Measurements from ENCODE around the gene DDX19B.

Gene DDX19B

DNA sequence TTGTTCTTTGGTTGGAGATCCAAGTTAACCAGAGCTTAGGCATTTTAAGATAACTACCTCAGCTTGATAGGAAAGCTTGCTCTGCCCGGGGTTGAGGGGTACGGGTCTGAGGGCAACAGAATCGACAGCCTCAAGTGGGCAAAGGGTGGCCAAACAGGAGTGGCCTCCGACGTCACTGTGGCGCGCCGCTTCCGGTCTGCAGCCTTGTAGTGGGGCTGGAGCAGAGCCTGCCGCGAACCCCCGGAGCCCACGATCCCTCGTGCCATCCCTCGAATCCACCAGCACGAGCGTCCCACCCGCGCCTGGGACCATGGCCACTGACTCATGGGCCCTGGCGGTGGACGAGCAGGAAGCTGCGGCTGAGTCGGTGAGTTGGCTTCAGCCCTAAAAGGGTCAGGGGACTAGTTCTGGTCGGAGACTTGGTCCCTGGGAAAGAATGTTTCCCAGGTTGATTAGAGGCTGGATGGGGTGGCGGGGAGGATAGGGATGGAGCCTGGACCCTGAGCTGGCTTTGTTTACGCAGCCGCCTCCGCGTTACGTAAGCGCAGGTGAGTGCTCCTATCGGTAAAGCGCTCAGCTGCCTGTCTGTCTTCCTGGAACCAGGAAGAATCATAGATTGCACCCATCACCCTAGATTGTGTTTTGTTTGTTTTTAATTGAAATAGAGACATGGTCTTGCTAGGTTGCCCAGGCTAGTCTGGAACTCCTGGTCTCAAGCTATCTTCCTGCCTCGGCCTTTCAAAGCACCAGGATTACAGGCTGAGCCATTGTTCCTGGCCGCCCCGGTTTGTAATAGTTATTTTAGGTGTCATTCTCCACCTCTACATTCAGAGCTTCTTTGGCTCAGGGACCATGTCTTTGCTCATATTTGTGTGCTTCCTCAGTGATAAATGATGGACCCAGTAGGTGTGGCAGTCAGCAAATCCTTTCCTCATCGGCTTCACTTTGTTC is at the start of gene DDX19B:
TSS of gene DDX19B (plus strand) at position 199 of the 951 bp plus-strand sequence. CDS start at position 311, 112 bp downstream.
- CTCF ChIA-PET: interaction anchor here (0.7 to 1.2 kb wide), 3 partner anchors 10 to 472 kb away, joined by 3 to 4 read pairs (median 3); partner anchors contain the start of gene AARS1
- peaks cover 0 to 3% of the 10 kb centered on the region in 2 experiments; a peak in 2 of 3 replicates for H3K36me3 ChIP-seq (ENCODE audit: control insufficient read depth in 2 of 2, insufficient read depth in 1 of 2, low read length in 2 of 2)
- no peaks in the 10 kb centered on the region for H3K9me3 ChIP-seq (ENCODE audit: control insufficient read depth, insufficient read depth, low read depth, low read length)
- H3K27ac ChIP-seq (ENCODE audit: extremely low read depth, low read depth, low read length): peak within 1 kb of the TSS; percentile 83
- H3K4me1 ChIP-seq (ENCODE audit: control insufficient read depth, insufficient read depth, low read length): no peaks in the 10 kb centered on the region
- peak within 1 kb of the TSS; percentile 86 for H3K4me3 ChIP-seq (ENCODE audit: low read depth, low read length)
- POLR2A ChIA-PET: interaction anchor here (0.6 to 2.0 kb wide), 5 partner anchors 11 to 48 kb away, joined by 3 to 32 read pairs (median 6); partner anchors contain the start of genes AARS1 and DDX19A
- TF ChIP-seq, protein P1, sequence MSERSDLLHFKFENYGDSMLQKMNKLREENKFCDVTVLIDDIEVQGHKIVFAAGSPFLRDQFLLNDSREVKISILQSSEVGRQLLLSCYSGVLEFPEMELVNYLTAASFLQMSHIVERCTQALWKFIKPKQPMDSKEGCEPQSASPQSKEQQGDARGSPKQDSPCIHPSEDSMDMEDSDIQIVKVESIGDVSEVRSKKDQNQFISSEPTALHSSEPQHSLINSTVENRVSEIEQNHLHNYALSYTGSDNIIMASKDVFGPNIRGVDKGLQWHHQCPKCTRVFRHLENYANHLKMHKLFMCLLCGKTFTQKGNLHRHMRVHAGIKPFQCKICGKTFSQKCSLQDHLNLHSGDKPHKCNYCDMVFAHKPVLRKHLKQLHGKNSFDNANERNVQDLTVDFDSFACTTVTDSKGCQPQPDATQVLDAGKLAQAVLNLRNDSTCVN (tag by site-specific recombination; optimal IDR thresholded peaks at IDR 0.05): peak; percentile 52
- TF ChIP-seq, protein P2, sequence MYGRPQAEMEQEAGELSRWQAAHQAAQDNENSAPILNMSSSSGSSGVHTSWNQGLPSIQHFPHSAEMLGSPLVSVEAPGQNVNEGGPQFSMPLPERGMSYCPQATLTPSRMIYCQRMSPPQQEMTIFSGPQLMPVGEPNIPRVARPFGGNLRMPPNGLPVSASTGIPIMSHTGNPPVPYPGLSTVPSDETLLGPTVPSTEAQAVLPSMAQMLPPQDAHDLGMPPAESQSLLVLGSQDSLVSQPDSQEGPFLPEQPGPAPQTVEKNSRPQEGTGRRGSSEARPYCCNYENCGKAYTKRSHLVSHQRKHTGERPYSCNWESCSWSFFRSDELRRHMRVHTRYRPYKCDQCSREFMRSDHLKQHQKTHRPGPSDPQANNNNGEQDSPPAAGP (tag by site-specific recombination; IDR thresholded peaks at IDR 0.05): peak; percentile 47; the same call in 1 of the 2 replicates
- TF ChIP-seq KLF16 (tag by site-specific recombination; IDR thresholded peaks at IDR 0.05): peak; percentile 44; the same call in 1 of the 2 replicates
- TF ChIP-seq, protein P3, sequence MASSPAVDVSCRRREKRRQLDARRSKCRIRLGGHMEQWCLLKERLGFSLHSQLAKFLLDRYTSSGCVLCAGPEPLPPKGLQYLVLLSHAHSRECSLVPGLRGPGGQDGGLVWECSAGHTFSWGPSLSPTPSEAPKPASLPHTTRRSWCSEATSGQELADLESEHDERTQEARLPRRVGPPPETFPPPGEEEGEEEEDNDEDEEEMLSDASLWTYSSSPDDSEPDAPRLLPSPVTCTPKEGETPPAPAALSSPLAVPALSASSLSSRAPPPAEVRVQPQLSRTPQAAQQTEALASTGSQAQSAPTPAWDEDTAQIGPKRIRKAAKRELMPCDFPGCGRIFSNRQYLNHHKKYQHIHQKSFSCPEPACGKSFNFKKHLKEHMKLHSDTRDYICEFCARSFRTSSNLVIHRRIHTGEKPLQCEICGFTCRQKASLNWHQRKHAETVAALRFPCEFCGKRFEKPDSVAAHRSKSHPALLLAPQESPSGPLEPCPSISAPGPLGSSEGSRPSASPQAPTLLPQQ (tag by site-specific recombination; IDR thresholded peaks at IDR 0.05): no peak
- TF ChIP-seq ZNF2 (tag by site-specific recombination; IDR thresholded peaks at IDR 0.05): peak; percentile 60
- TF ChIP-seq, protein P4, sequence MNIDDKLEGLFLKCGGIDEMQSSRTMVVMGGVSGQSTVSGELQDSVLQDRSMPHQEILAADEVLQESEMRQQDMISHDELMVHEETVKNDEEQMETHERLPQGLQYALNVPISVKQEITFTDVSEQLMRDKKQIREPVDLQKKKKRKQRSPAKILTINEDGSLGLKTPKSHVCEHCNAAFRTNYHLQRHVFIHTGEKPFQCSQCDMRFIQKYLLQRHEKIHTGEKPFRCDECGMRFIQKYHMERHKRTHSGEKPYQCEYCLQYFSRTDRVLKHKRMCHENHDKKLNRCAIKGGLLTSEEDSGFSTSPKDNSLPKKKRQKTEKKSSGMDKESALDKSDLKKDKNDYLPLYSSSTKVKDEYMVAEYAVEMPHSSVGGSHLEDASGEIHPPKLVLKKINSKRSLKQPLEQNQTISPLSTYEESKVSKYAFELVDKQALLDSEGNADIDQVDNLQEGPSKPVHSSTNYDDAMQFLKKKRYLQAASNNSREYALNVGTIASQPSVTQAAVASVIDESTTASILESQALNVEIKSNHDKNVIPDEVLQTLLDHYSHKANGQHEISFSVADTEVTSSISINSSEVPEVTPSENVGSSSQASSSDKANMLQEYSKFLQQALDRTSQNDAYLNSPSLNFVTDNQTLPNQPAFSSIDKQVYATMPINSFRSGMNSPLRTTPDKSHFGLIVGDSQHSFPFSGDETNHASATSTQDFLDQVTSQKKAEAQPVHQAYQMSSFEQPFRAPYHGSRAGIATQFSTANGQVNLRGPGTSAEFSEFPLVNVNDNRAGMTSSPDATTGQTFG (tag by site-specific recombination; IDR thresholded peaks at IDR 0.05; ENCODE audit: borderline replicate concordance): no peak
- no peak for TF ChIP-seq ZNF394 (tag by site-specific recombination; IDR thresholded peaks at IDR 0.05; ENCODE audit: borderline replicate concordance)
- TF ChIP-seq, protein P5, sequence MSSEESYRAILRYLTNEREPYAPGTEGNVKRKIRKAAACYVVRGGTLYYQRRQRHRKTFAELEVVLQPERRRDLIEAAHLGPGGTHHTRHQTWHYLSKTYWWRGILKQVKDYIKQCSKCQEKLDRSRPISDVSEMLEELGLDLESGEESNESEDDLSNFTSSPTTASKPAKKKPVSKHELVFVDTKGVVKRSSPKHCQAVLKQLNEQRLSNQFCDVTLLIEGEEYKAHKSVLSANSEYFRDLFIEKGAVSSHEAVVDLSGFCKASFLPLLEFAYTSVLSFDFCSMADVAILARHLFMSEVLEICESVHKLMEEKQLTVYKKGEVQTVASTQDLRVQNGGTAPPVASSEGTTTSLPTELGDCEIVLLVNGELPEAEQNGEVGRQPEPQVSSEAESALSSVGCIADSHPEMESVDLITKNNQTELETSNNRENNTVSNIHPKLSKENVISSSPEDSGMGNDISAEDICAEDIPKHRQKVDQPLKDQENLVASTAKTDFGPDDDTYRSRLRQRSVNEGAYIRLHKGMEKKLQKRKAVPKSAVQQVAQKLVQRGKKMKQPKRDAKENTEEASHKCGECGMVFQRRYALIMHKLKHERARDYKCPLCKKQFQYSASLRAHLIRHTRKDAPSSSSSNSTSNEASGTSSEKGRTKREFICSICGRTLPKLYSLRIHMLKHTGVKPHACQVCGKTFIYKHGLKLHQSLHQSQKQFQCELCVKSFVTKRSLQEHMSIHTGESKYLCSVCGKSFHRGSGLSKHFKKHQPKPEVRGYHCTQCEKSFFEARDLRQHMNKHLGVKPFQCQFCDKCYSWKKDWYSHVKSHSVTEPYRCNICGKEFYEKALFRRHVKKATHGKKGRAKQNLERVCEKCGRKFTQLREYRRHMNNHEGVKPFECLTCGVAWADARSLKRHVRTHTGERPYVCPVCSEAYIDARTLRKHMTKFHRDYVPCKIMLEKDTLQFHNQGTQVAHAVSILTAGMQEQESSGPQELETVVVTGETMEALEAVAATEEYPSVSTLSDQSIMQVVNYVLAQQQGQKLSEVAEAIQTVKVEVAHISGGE (tag by site-specific recombination; conservative IDR thresholded peaks at IDR 0.05; ENCODE audit: low read depth): peak; percentile 59
- TF ChIP-seq ZEB2 (tag by site-specific recombination; IDR thresholded peaks at IDR 0.05): 0 out of 2 replicates have a peak, but pooled peaks have one; percentile 27
- TF ChIP-seq ZBTB8A (tag by site-specific recombination; IDR thresholded peaks at IDR 0.05): 0 out of 2 replicates have a peak, but pooled peaks have one; percentile 47
- TF ChIP-seq ZNF600 (tag by site-specific recombination; IDR thresholded peaks at IDR 0.05): peak; percentile 97
- TF ChIP-seq ZBTB48 (tag by site-specific recombination; IDR thresholded peaks at IDR 0.05): peak; percentile 97
- TF ChIP-seq ZNF843 (tag by site-specific recombination; IDR thresholded peaks at IDR 0.05): 0 out of 2 replicates have a peak, but pooled peaks have one; percentile 46
- TF ChIP-seq SP3 (tag by site-specific recombination; IDR thresholded peaks at IDR 0.05): 0 out of 2 replicates have a peak, but pooled peaks have one; percentile 22
- TF ChIP-seq ZSCAN16 (tag by site-specific recombination; IDR thresholded peaks at IDR 0.05): no peak
- no peak for TF ChIP-seq ZNF510 (tag by site-specific recombination; IDR thresholded peaks at IDR 0.05; ENCODE audit: insufficient replicate concordance)
- TF ChIP-seq ZNF211 (tag by site-specific recombination; IDR thresholded peaks at IDR 0.05; ENCODE audit: low read depth): no peak
- no peak for TF ChIP-seq ZNF366 (tag by site-specific recombination; conservative IDR thresholded peaks at IDR 0.05)
- TF ChIP-seq ZNF335 (tag by site-specific recombination; conservative IDR thresholded peaks at IDR 0.05): peak; percentile 90
- 0 out of 2 replicates have a peak, but pooled peaks have one; percentile 44 for TF ChIP-seq YY2 (tag by site-specific recombination; IDR thresholded peaks at IDR 0.05)
- TF ChIP-seq, protein P6, sequence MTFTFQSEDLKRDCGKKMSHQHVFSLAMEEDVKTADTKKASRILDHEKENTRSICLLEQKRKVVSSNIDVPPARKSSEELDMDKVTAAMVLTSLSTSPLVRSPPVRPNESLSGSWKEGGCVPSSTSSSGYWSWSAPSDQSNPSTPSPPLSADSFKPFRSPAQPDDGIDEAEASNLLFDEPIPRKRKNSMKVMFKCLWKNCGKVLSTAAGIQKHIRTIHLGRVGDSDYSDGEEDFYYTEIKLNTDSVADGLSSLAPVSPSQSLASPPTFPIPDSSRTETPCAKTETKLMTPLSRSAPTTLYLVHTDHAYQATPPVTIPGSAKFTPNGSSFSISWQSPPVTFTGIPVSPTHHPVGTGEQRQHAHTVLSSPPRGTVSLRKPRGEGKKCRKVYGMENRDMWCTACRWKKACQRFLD (tag by site-specific recombination; IDR thresholded peaks at IDR 0.05): no peak

Measured in HEK293 (cell line).